Endothelial cell of umbilical vein (primary cell): Measurements from ENCODE around the gene VAT1. TPM values are rescaled to one million over a fixed set of nuclear protein-coding genes. Genes with fewer than 3 reads are reported as not detected.

Experiments
- Bru-seq: library from RNA; stranded (reverse); fragments of 400-500 nt; gene quantifications from one replicate; lab custom pipeline; 2021; lab: Mats Ljungman, UMichigan
- BruChase-seq, 2 experiments: library from RNA; stranded (reverse); fragments of 400-500 nt; gene quantifications; one replicate each; lab custom pipeline; 2021; lab: Mats Ljungman, UMichigan
- BruUV-seq: library from RNA; stranded (reverse); fragments of 400-500 nt; replicated peaks from 2 replicates; lab custom pipeline; 2021; lab: Mats Ljungman, UMichigan
- CTCF ChIA-PET: fragments of 300-600, 350-600 bp; sonication (Branson Sonifier 250); formaldehyde crosslinking; loops from one replicate; lab custom pipeline; 2021; ENCODE audit warnings: antibody characterized with exemption, inconsistent platforms; lab: Charles Lee
- POLR2A ChIA-PET: fragments of 300-600, 350-600 bp; sonication (Branson Sonifier 250); formaldehyde crosslinking; loops from one replicate; lab custom pipeline; 2021; ENCODE audit warnings: antibody characterized with exemption, inconsistent platforms; lab: Charles Lee
- DNase-seq: peaks from one replicate; pipeline ENCODE4 v3.0.0-alpha.2; 2011; ENCODE audit warnings: low read depth, low spot score
- FAIRE-seq: peaks from 2 replicates; lab custom pipeline; 2011; peaks lifted over from hg19 to GRCh38; lab: Jason Lieb, UNC
- H2AFZ ChIP-seq: 2 replicates; pipeline ENCODE4 v1.6.0; 2012; ENCODE audit warnings: low read depth, low read length, control low read depth, inconsistent platforms
- H3K27ac ChIP-seq: 2 replicates; pipeline ENCODE4 v1.5.1; 2011; ENCODE audit warnings: low read depth, mild to moderate bottlenecking, control low read depth, low read length, moderate library complexity; ENCODE audit not compliant: insufficient read depth
- H3K27me3 ChIP-seq, 2 experiments: 2 replicates each; pipeline versions ENCODE4 v1.6.0 to v1.6.1; 2011; ENCODE audit warnings: low read length in 2 of 2, mixed read lengths in 1 of 2; ENCODE audit not compliant: control insufficient read depth in 2 of 2, insufficient read depth in 2 of 2
- H3K36me3 ChIP-seq, 2 experiments: 2 replicates in 1 of 2; 3 replicates in 1 of 2; pipeline ENCODE4 v1.5.1; 2011; ENCODE audit warnings: low read length in 2 of 2, mild to moderate bottlenecking in 1 of 2, moderate library complexity in 1 of 2; ENCODE audit not compliant: control insufficient read depth in 2 of 2, insufficient read depth in 2 of 2; ENCODE audit errors: extremely low read depth in 1 of 2
- H3K4me1 ChIP-seq: 3 replicates; pipeline ENCODE4 v1.5.1; 2011; ENCODE audit warnings: mild to moderate bottlenecking, low read length; ENCODE audit not compliant: control insufficient read depth, insufficient read depth; ENCODE audit errors: extremely low read depth
- H3K4me2 ChIP-seq: 2 replicates; pipeline ENCODE4 v1.6.1; 2011; ENCODE audit warnings: low read length, control low read depth, mixed read lengths; ENCODE audit not compliant: insufficient read depth
- H3K4me3 ChIP-seq, 3 experiments: fragments of 200-600 bp in 1 of 3; sonication (generic), shearing (Covaris generic) in 1 of 3; replicated peaks in 1 of 3; 2 replicates each; pipeline ENCODE4 v1.5.1; 2011 to 2016; ENCODE audit warnings: control low read depth in 3 of 3, low read length in 3 of 3, mild to moderate bottlenecking in 2 of 3, inconsistent platforms in 1 of 3, low read depth in 1 of 3, moderate library complexity in 1 of 3; ENCODE audit not compliant: insufficient read depth in 1 of 3
- H3K79me2 ChIP-seq: 2 replicates; pipeline ENCODE4 v1.6.0; 2012; ENCODE audit warnings: low read length, inconsistent platforms; ENCODE audit not compliant: control insufficient read depth, insufficient read depth
- H3K9ac ChIP-seq: replicated peaks from 2 replicates; pipeline ENCODE3; 2011; ENCODE audit warnings: low read length, control low read depth; ENCODE audit not compliant: insufficient read depth; ENCODE audit errors: extremely low read depth
- H3K9me1 ChIP-seq: replicated peaks from 3 replicates; pipeline ENCODE4 v1.6.0; 2011; ENCODE audit warnings: mild to moderate bottlenecking, low read length; ENCODE audit not compliant: control insufficient read depth, insufficient read depth; ENCODE audit errors: extremely low read depth
- H3K9me3 ChIP-seq: replicated peaks from 2 replicates; pipeline ENCODE4 v1.5.1; 2012; ENCODE audit warnings: low read length, inconsistent platforms; ENCODE audit not compliant: control insufficient read depth, insufficient read depth
- H4K20me1 ChIP-seq: replicated peaks from 2 replicates; pipeline ENCODE3; 2011; ENCODE audit warnings: mild to moderate bottlenecking, low read length; ENCODE audit not compliant: control insufficient read depth, insufficient read depth; ENCODE audit errors: extremely low read depth
- CTCF ChIP-seq, 2 donors: IDR thresholded peaks; 1 replicate in 1 of 2; 2 replicates in 1 of 2; pipeline ENCODE4 v1.5.1; 2011; ENCODE audit warnings: low read length in 2 of 2, mild to moderate bottlenecking in 2 of 2, moderate library complexity in 2 of 2, control low read depth in 1 of 2, inconsistent platforms in 1 of 2, low read depth in 1 of 2; ENCODE audit not compliant: insufficient read depth in 1 of 2; ENCODE audit errors: extremely low read depth in 1 of 2
- GATA2 ChIP-seq: IDR thresholded peaks from 2 replicates; pipeline ENCODE4 v1.7.0; 2011; ENCODE audit warnings: low read depth, mild to moderate bottlenecking, moderate library complexity, mixed read lengths, low read length; ENCODE audit not compliant: insufficient read length, insufficient read depth
- JUN ChIP-seq: IDR thresholded peaks from 2 replicates; pipeline ENCODE4 v1.6.1; 2011; ENCODE audit warnings: borderline replicate concordance, low read depth; ENCODE audit not compliant: insufficient read length, insufficient read depth
- MAX ChIP-seq: IDR thresholded peaks from 2 replicates; pipeline ENCODE4 v1.6.1; 2011; ENCODE audit not compliant: insufficient read depth, insufficient read length
- POLR2A ChIP-seq: IDR thresholded peaks from 2 replicates; pipeline ENCODE4 v1.6.1; 2012; ENCODE audit warnings: low read depth, mild to moderate bottlenecking, control low read depth, low read length
- POLR2AphosphoS5 ChIP-seq: IDR thresholded peaks from 2 replicates; pipeline ENCODE4 v1.6.1; 2012; ENCODE audit warnings: low read depth, mild to moderate bottlenecking, control low read depth, low read length, moderate library complexity; ENCODE audit not compliant: insufficient read depth
- dilution Hi-C: fragments of 300-500 bp; cut with MboI; formaldehyde crosslinking; loops from one replicate; pipeline ENCODE4 v1.15.0; 2019; ENCODE audit warnings: low sequenced_read_pairs; ENCODE audit not compliant: extremely low pct_ligation_motif_present
- intact Hi-C: fragments of 100-400 bp; cut with micrococcal nuclease; formaldehyde crosslinking; loops from one replicate; pipeline ENCODE4 v1.10.0; 2022
- long read RNA-seq: library from polyadenylated mRNA; stranded (forward); transcript quantifications from one replicate; pipeline ENCODE4 v2.0.0, GENCODE V29; 2021
- polyA minus RNA-seq, 3 experiments: library from RNA; depleted of rRNA, polyadenylated mRNA; stranded (reverse); fragments of >200 nt; gene quantifications; 1 replicate in 1 of 3; 2 replicates in 2 of 3; pipeline ENCODE4 v1.2.3, GENCODE V29; 2011
- polyA plus RNA-seq, 4 experiments: library from polyadenylated mRNA; depleted of rRNA in 3 of 4; stranded (reverse) in 3 of 4; unstranded in 1 of 4; fragments of >200 nt; gene quantifications; 2 replicates each; pipeline versions ENCODE4 v1.2.1 to v1.2.3, GENCODE V29; 2011 to 2012; ENCODE audit warnings: missing spikeins in 1 of 4
- total RNA-seq: library from RNA; stranded (reverse); gene quantifications from 2 replicates; pipeline ENCODE4 v1.2.3, GENCODE V29; 2021

VAT1 gene
- total RNA-seq, result 482 and 487 TPM in 2 replicates
- polyA plus RNA-seq, result 339 and 370 TPM in 2 replicates
- polyA plus RNA-seq (2011; cell fraction: cytosol; rRNA removed), result 350 and 373 TPM in 2 replicates
- polyA plus RNA-seq (2011; cell fraction: nucleus; rRNA removed), result 171 and 172 TPM in 2 replicates
- polyA plus RNA-seq (2012), result 681 and 716 TPM in 2 replicates
- 606 and 665 TPM in 2 replicates for polyA minus RNA-seq
- 77.7 TPM for polyA minus RNA-seq (2011; cell fraction: cytosol; rRNA and poly(A)+ RNA removed)
- 61.4 and 67.8 TPM in 2 replicates for polyA minus RNA-seq (2011; cell fraction: nucleus; rRNA and poly(A)+ RNA removed)
- Bru-seq, nascent RNA, result percentile 84 among the genes with signal in this experiment
- BruChase-seq, experiment 1, labeled RNA remaining after a 6-hour chase, result percentile 99 among the genes with signal in this experiment
- percentile 97 among the genes with signal in this experiment for BruChase-seq, experiment 2, labeled RNA remaining after a 2-hour chase
- long read RNA-seq, transcript VAT1-201 (6 exons, 2,734 nt), result major isoform, 680 of 951 reads
- long read RNA-seq, transcript VAT1-202 (6 exons, 1,069 nt), result minor isoform, 8 of 951 reads
- long read RNA-seq, partial matches to known transcripts, result 31 of 951 reads
- long read RNA-seq, other reads (novel, unspliced or antisense), result 227 of 951 reads

- CTCF ChIA-PET, result interaction anchor here (0.6 to 5.5 kb wide), 3 partner anchors 15 to 294 kb away, joined by 3 to 22 read pairs (median 20); partner anchors contain the start of genes IFI35 and RPL27
- peak within 1 kb of the TSS; percentile 44 for H3K4me2 ChIP-seq
- TF ChIP-seq POLR2A (peak; percentile 77), CTCF (IDR thresholded peaks at IDR 0.05; ENCODE audit: extremely low read depth in 1 of 2, insufficient read depth in 1 of 2, low read depth in 1 of 2, low read length in 2 of 2) (no peak), MAX (no peak), POLR2AphosphoS5 (peak; percentile 57), GATA2 (no peak), JUN (no peak)
- dilution Hi-C loops (no loop called here), intact Hi-C loops (loop anchor here (1.0 to 2.0 kb wide), 3 partner anchors 15 to 149 kb away; partner anchors contain the start of genes IFI35, NBR1 and RPL27)
- H3K36me3 ChIP-seq, result peaks cover 0 to 9% of the 10 kb centered on the region in 2 experiments
- FAIRE-seq, result peak; percentile 75
- DNase-seq, result peak; percentile 78
- H3K4me3 ChIP-seq, result peak within 1 kb of the TSS; percentile 78 to 97 (median 82)
- peak within 1 kb of the TSS; percentile 87 for H2AFZ ChIP-seq
- peaks cover 27% of the 10 kb centered on the region for H3K4me1 ChIP-seq
- BruUV-seq, result TSS peak; percentile 19
- POLR2A ChIA-PET, result interaction anchor here (0.8 to 2.7 kb wide), 3 partner anchors 21 to 294 kb away, joined by 3 to 13 read pairs (median 5); partner anchors contain the start of gene RPL27
- peak within 1 kb of the TSS; percentile 60 for H3K27ac ChIP-seq
- H3K27me3 ChIP-seq, result no peaks in the 10 kb centered on the region
- no peaks in the 10 kb centered on the region for H3K9me3 ChIP-seq
- no peaks in the 10 kb centered on the region for H3K9me1 ChIP-seq
- no peaks in the 10 kb centered on the region for H4K20me1 ChIP-seq
- H3K9ac ChIP-seq, result peak within 1 kb of the TSS; percentile 71
- peaks cover 37% of the 10 kb centered on the region for H3K79me2 ChIP-seq
These were observed at the start of gene VAT1 for GRCh38 chr17:43021741-43022512. VAT1 (minus strand) TSS chr17:43022385; CDS start chr17:43022322, 63 bp downstream.
